ENCODE data around the gene ANKIB1.

GRCh38 chr7:92435542-92435941, 189.8 kb downstream of the ANKIB1 start:
- TF ChIP-seq CTCF (IDR thresholded peaks at IDR 0.05; ENCODE audit: poor library complexity) (no peak), EZH2 (IDR thresholded peaks at IDR 0.05; ENCODE audit: borderline replicate concordance) (no peak)

All from hepatocyte (in vitro differentiated cells).